Ishikawa (cell line): ENCODE data around the gene LZIC.

Experiments used
- EP300 ChIP-seq: IDR thresholded peaks from 2 replicates; pipeline ENCODE4 v1.6.1; 2012; ENCODE audit warnings: borderline replicate concordance
- FOXM1 ChIP-seq: IDR thresholded peaks from 2 replicates; pipeline ENCODE4 v1.6.1; 2012; ENCODE audit warnings: low read depth, borderline replicate concordance
- REST ChIP-seq: IDR thresholded peaks from 2 replicates; pipeline ENCODE4 v1.6.1; 2012; ENCODE audit warnings: low read depth, mild to moderate bottlenecking
- TCF12 ChIP-seq: IDR thresholded peaks from 2 replicates; pipeline ENCODE4 v1.6.1; 2012; ENCODE audit warnings: low read depth

DNA sequence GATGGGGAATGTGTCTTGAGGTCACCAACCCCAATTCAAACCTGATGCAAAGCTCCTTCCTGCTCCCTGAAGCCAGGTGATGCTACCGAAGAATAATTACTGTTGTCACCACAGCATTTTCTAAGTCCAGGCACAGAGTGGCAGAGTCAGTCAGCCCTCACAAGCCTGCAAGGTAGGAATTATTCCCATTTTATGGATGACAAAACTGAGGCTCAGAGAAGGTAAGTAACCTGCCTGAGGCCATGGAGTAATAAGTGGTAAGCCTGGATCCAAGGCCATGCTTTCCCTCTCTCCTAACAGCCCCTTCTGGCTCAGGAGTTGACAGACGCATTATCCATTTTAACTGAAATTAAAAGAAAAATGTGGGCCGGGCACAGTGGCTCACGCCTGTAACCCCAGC is 56.1 kb downstream of the LZIC start:
- TF ChIP-seq EP300 (no peak), TCF12 (no peak), FOXM1 (no peak), REST (no peak)
